ENCODE measurements around the gene SLCO2A1.

- no peak for TF ChIP-seq ZNF133 (tag by site-specific recombination; IDR thresholded peaks at IDR 0.05)
- no peak for TF ChIP-seq ZNF398 (tag by site-specific recombination; IDR thresholded peaks at IDR 0.05)
- TF ChIP-seq CTCF (tag by site-specific recombination; IDR thresholded peaks at IDR 0.05) = no peak
- TF ChIP-seq PRDM4 (tag by site-specific recombination; IDR thresholded peaks at IDR 0.05) = no peak
- TF ChIP-seq ZBTB11 (tag by site-specific recombination; conservative IDR thresholded peaks at IDR 0.05; ENCODE audit: low read depth) = no peak
- TF ChIP-seq ZNF146 (tag by site-specific recombination; IDR thresholded peaks at IDR 0.05) = no peak
- TF ChIP-seq SETDB1 (IDR thresholded peaks at IDR 0.05; ENCODE audit: insufficient read length, low read length) = no peak
- TF ChIP-seq ZNF394 (tag by site-specific recombination; IDR thresholded peaks at IDR 0.05; ENCODE audit: borderline replicate concordance) = no peak
These were observed 26.8 kb upstream of the SLCO2A1 start for GRCh38 chr3:134056464-134056891.
